ENCODE results near the gene KIFAP3.

GRCh38 chr1:170085091-170085490 lies 10.6 kb upstream of the KIFAP3 start:
- no peak for TF ChIP-seq CTCF (conservative IDR thresholded peaks at IDR 0.05; ENCODE audit: low read length)
- no peak for TF ChIP-seq EZH2phosphoT487 (IDR thresholded peaks at IDR 0.05; ENCODE audit: borderline replicate concordance, low read depth, low read length)

Measured in OCI-LY7 (cell line).